ENCODE data around the gene STX18. TPM values are rescaled to one million over a fixed set of nuclear protein-coding genes. Genes with fewer than 3 reads are reported as not detected.

STX18 gene
- total RNA-seq, 2 experiments from 2014 or later = 25.8 to 27.9 TPM

DNA sequence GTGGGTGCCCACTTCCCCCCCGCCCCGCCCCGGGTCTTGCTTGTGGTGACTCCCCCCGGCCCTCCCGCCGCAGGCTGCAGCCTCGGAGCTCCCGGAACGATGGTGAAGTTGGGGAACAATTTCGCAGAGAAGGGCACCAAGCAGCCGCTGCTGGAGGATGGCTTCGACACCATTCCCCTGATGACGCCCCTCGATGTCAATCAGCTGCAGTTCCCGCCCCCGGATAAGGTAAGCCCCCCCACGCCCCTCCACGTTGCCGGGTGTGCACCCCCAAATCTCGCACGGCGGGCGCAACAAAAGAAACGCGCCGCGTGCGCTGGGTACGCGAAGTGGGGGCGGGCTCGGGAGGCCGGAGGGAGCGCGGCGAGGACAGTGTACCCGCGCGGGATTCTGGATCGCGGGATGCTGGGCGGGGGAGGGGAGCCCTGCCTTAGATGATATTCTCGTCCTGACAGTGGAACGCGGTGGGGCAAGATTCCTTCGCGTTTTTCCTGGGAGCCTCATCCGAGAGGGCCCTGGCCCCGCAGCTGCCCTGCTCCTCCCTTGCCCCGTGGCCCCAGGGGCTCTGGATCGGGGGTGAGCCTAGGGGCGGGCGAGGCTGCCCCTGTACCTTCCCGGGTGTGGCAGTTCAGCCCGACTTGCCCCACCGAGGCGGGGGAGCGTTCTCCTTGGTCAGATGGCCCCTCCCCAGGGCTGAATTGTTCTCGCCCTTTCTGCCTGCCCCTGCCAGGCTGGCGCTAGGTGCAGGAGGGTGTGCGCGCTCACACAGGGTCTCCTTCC lies 154.1 kb downstream of the STX18 start:
- ChIA-PET POLR2A (no interaction called here), CTCF (interaction anchor here (1.4 kb wide), 1 partner anchor 12 kb away, joined by 4 read pairs; no protein-coding TSS in a partner anchor)
- Mint-ChIP-seq H3K27me3 (peaks cover 45% of the 10 kb centered on the region), H3K9me3 (no peaks in the 10 kb centered on the region), H3K27ac (no peak overlapping the region), H3K36me3 (ENCODE audit: low read depth) (peaks cover 3% of the 10 kb centered on the region), H3K4me3 (peak overlapping the region; percentile 62), H3K4me1 (peaks cover 14% of the 10 kb centered on the region)
- DNase-seq = no peak

DNA sequence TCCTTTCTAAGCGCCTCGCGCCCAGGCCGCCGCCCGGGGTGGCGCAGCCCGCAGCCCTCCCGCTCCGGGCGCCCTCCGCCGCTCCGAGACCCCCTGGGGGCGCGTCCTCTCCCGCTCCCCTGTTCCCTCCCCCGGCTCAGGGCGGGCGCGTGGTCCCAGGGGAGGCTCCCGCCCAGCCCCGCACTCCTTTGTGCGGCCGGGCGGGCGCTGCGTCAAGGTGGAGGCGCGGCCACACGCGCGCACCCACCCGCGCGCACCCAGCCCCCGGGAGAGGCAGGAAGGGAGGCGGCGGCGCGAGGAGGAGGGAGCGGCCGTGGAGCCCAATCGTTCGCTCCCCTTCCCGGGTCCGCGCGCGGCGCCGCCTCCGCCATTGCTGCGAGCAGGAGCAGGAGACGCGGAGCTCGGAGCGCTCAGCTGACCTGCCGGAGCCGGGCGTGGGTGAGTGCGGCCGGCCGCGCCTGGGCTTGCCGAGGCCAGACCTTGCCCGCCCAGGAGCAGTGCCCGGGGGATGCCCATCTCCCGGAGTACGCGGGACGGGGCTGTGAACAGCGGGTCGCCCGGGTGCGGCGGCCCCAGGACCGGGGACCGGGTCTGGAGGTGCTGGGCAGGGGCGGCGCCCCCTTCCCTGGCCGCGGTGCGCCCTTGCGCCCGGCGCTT lies 155.0 kb downstream of the STX18 start, which contains the start of gene NSG1:
Gene NSG1, plus strand, starts transcription at position 367 of the 657 bp plus-strand sequence. CDS start 528 bp downstream, outside the sequence.
- POLR2A ChIA-PET = no interaction called here
- peak within 1 kb of the TSS; percentile 78 for H3K4me3 Mint-ChIP-seq
- H3K9me3 Mint-ChIP-seq = no peaks in the 10 kb centered on the region
- DNase-seq = peak; percentile 52
- H3K36me3 Mint-ChIP-seq (ENCODE audit: low read depth) = peaks cover 3% of the 10 kb centered on the region
- H3K27me3 Mint-ChIP-seq = peaks cover 50% of the 10 kb centered on the region
- H3K4me1 Mint-ChIP-seq = peaks cover 14% of the 10 kb centered on the region
- H3K27ac Mint-ChIP-seq = no peak within 1 kb of the TSS
- CTCF ChIA-PET = interaction anchor here (1.4 kb wide), 1 partner anchor 11 kb away, joined by 4 read pairs; no protein-coding TSS in a partner anchor

DNA sequence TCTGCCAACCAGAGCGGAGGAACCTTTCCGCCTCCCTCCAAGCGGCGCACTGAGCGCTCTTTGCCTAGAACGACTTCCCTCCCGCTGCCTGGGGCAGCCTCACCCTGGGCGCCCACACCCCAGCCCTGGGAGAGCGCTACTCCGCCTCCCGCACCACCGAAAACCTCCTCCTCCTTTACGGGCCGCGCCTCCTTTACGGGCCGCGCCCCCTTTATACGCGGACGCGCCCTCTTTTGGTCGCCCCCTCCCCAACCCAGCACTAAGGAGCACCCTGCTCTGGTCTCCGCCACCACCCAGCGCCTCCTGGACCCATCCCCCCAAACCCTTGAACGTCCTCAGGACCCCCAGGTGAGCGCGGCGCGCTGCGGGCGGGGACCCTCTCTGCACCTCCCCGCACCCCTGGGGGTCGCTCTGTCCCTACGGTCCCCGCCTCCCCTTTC lies 155.5 kb downstream of the STX18 start:
- no peaks in the 10 kb centered on the region for H3K9me3 Mint-ChIP-seq
- DNase-seq = peak; percentile 52
- peaks cover 3% of the 10 kb centered on the region for H3K36me3 Mint-ChIP-seq (ENCODE audit: low read depth)
- no peak overlapping the region for H3K27ac Mint-ChIP-seq
- CTCF ChIA-PET = interaction anchor here (1.4 kb wide), 1 partner anchor 10 kb away, joined by 4 read pairs; no protein-coding TSS in a partner anchor
- peak overlapping the region; percentile 78 for H3K4me3 Mint-ChIP-seq
- H3K27me3 Mint-ChIP-seq = peaks cover 51% of the 10 kb centered on the region
- peaks cover 14% of the 10 kb centered on the region for H3K4me1 Mint-ChIP-seq
- POLR2A ChIA-PET = no interaction called here

DNA sequence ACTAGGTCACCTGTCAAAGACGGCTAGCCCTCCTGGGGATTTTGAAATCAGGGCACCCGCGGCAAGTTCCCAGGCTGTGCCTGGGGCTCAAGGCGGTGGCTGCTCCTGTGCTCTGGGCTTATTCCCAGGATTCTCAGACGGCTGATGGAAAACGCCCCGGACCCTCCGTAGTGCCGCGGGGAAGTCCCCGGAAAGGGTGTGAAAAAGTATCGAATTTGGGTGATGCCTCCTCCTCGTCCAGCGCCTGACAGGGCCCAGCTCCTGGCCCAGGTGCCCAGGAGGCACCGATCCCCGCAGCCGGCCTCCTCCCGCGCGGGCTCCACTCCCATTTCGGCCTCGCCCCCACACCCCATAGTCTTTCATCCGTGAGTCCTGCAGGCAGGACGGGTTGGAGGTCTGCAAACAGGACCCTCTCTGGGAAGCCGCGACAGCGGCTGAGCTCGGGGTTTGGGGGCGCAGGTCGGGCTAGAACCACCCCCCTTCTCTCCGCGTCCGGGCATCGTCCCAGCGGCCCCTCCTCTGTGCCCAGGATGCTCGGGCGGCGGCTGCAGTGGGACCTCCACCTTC lies 156.0 kb downstream of the STX18 start:
- peaks cover 3% of the 10 kb centered on the region for H3K36me3 Mint-ChIP-seq (ENCODE audit: low read depth)
- ChIA-PET CTCF (interaction anchor here (0.6 kb wide), 1 partner anchor 15 kb away, joined by 4 read pairs; no protein-coding TSS in a partner anchor), POLR2A (no interaction called here)
- peaks cover 14% of the 10 kb centered on the region for H3K4me1 Mint-ChIP-seq
- DNase-seq = no peak
- H3K27ac Mint-ChIP-seq = no peak overlapping the region
- no peaks in the 10 kb centered on the region for H3K9me3 Mint-ChIP-seq
- peaks cover 54% of the 10 kb centered on the region for H3K27me3 Mint-ChIP-seq
- peak overlapping the region; percentile 78 for H3K4me3 Mint-ChIP-seq

DNA sequence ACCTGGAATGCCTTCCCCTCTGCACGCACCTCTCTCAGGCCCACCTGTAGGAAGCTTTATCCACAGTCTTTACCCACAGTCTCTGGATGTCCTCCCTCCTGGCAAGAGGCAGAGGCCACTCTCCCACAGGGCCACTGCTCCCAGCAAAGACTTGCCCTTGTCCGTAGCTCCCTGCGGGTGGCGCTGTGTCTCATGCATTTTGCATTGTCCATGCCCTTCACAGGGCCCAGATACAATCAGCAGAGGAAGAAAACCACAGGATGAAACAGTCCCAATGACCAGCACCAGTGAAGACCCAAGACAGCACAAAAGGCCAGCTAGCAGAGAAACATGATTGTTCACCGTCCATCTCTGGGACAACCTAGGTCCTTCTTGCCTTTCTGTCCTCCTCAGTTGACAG lies 157.0 kb downstream of the STX18 start:
- Mint-ChIP-seq H3K9me3 (no peaks in the 10 kb centered on the region), H3K4me1 (peaks cover 14% of the 10 kb centered on the region), H3K27ac (no peak overlapping the region), H3K4me3 (no peak overlapping the region), H3K27me3 (peaks cover 56% of the 10 kb centered on the region), H3K36me3 (ENCODE audit: low read depth) (peaks cover 3% of the 10 kb centered on the region)
- POLR2A ChIA-PET = interaction anchor here (0.6 kb wide), 1 partner anchor 45 kb away, joined by 3 read pairs; no protein-coding TSS in a partner anchor
- CTCF ChIA-PET = no interaction called here
- no peak for DNase-seq

DNA sequence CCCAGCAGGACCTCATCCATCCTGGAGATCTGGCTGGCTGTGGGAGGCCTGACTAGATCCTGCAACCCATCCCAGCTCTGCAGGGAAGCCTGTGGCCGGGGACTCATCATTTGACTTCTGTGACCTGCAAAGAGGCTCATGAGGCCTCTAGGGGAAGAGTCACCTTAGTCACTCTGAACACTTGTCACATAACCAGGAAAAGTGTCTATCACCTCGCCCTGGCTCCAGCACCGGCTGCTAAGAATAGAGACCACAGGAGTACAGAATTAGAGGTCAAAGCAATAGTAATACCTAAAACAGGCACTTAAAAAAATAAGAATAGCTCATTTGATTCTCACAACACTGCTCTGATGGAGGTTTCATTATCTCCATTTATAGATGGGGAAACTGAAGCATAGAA lies 158.8 kb downstream of the STX18 start:
- H3K4me1 Mint-ChIP-seq = peaks cover 10% of the 10 kb centered on the region
- H3K9me3 Mint-ChIP-seq = no peaks in the 10 kb centered on the region
- H3K36me3 Mint-ChIP-seq (ENCODE audit: low read depth) = no peaks in the 10 kb centered on the region
- DNase-seq = no peak
- H3K4me3 Mint-ChIP-seq = no peak overlapping the region
- peaks cover 44% of the 10 kb centered on the region for H3K27me3 Mint-ChIP-seq
- CTCF ChIA-PET = no interaction called here
- H3K27ac Mint-ChIP-seq = no peak overlapping the region
- POLR2A ChIA-PET = no interaction called here

DNA sequence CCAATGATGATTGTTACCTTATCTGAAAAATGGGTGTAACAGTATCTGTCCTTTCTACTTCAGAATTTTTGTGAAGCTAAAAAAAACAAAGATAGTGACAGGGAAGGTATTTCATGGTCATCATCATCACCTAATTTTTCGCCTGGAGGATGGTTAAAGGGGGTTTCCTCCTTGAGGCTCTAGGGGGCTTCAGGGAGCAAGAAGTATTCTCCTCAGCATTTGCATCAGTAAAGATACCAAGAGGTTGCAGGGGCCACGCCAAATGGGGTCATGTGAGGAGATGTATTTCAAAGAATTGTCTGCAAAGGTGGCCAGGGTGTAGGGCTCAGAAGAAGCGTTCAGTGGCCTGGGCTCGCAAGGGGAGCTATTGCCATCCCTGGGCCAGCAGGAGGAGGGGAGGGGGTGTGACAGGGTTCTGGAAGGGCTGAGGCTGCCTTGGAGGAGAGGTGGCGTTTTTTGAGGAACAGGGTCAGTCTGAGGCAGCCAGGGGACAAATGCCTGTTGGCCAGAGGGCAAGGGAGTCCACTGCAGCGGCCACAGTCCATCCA lies 162.2 kb downstream of the STX18 start:
- H3K4me1 Mint-ChIP-seq = no peaks in the 10 kb centered on the region
- H3K9me3 Mint-ChIP-seq = no peaks in the 10 kb centered on the region
- H3K27me3 Mint-ChIP-seq = peaks cover 26% of the 10 kb centered on the region
- no peak overlapping the region for H3K27ac Mint-ChIP-seq
- DNase-seq = no peak
- ChIA-PET POLR2A (no interaction called here), CTCF (no interaction called here)
- H3K4me3 Mint-ChIP-seq = no peak overlapping the region
- H3K36me3 Mint-ChIP-seq (ENCODE audit: low read depth) = no peaks in the 10 kb centered on the region

DNA sequence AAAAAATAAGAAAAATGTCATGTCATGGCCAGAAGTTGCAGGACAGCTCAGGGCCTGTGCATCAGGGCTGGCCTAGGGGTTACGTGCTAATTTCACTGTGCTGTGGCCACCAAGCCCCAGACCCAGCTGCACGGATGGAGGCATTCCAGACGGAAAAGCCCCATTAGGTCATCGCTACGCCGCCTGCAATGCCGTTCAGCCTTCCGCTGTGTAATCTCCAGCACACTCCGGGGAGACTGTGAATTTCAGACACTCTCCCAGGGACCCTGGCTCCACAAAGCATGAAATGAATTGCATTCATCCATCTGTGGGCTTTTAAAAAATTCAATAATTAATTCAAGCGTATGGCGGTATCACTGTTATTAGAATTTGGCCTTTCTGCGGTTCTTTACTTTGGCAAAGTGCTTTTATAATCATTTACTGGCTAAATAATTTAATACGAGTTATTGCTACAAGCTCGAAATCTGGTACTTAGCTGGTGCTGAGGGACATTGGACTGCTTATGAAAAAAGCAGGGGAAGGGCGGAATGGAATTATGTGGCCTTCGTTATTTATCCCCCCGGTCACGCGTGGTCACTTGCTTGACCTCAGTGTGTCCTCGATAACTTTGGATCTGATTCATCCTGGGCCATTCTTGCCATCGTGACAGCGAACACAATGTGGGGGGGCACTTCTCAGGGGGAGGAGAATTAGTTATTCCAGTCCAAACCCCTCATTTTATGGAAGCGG lies 164.0 kb downstream of the STX18 start:
- CTCF ChIA-PET = no interaction called here
- H3K9me3 Mint-ChIP-seq = no peaks in the 10 kb centered on the region
- no peak for DNase-seq
- POLR2A ChIA-PET = no interaction called here
- no peaks in the 10 kb centered on the region for H3K4me1 Mint-ChIP-seq
- H3K27me3 Mint-ChIP-seq = peaks cover 12% of the 10 kb centered on the region
- no peak overlapping the region for H3K27ac Mint-ChIP-seq
- no peak overlapping the region for H3K4me3 Mint-ChIP-seq
- H3K36me3 Mint-ChIP-seq (ENCODE audit: low read depth) = no peaks in the 10 kb centered on the region

DNA sequence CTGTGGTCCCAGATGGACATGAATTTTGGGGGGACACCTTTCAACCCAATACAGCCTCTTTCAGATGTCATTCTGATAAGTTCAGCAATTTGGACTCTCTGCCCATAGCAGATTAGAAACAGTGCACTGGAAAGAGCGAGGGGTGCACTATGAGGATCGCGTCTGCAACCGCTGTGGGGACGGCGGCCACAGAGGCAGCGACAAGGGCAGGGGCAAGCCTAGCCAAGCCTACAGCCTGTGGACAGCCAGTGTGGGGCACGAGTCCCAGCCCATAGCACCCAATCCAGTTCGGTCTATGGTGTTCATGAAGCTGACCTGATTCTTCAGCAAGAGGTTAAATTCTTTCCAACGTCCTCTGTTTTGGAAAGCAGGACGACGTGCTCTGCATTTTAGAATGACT lies 164.7 kb downstream of the STX18 start:
- H3K4me1 Mint-ChIP-seq = no peaks in the 10 kb centered on the region
- no peak overlapping the region for H3K27ac Mint-ChIP-seq
- no peaks in the 10 kb centered on the region for H3K36me3 Mint-ChIP-seq (ENCODE audit: low read depth)
- H3K9me3 Mint-ChIP-seq = no peaks in the 10 kb centered on the region
- POLR2A ChIA-PET = no interaction called here
- CTCF ChIA-PET = no interaction called here
- DNase-seq = no peak
- peaks cover 7% of the 10 kb centered on the region for H3K27me3 Mint-ChIP-seq
- H3K4me3 Mint-ChIP-seq = no peak overlapping the region

DNA sequence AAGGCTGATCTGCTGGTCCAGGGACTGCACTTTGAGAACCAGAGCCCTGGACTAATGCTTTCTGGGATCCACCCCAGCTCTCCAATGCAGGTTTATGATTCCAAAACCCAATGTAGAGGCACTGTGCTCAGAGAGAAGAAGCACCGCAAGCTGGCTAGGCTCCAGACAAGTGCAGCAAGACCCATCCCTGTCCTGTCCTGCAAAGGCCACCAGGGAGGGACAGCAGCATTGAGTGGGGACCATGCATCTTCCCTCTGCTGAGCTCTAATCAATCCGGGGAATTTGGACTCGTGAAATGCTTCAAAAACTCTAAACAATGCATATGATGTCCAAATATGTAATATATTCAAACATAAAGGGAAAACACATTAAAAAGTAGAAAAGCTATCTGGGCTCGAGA lies 165.8 kb downstream of the STX18 start:
- DNase-seq = no peak
- Mint-ChIP-seq H3K9me3 (no peaks in the 10 kb centered on the region), H3K4me1 (no peaks in the 10 kb centered on the region), H3K36me3 (ENCODE audit: low read depth) (no peaks in the 10 kb centered on the region), H3K4me3 (no peak overlapping the region), H3K27ac (no peak overlapping the region), H3K27me3 (peaks cover 2% of the 10 kb centered on the region)
- ChIA-PET POLR2A (interaction anchor here (0.6 kb wide), 1 partner anchor 15 kb away, joined by 3 read pairs; no protein-coding TSS in a partner anchor), CTCF (interaction anchor here (1.1 to 1.4 kb wide), 3 partner anchors 11 to 39 kb away, joined by 3 to 4 read pairs (median 3); partner anchors contain the start of gene NSG1)

DNA sequence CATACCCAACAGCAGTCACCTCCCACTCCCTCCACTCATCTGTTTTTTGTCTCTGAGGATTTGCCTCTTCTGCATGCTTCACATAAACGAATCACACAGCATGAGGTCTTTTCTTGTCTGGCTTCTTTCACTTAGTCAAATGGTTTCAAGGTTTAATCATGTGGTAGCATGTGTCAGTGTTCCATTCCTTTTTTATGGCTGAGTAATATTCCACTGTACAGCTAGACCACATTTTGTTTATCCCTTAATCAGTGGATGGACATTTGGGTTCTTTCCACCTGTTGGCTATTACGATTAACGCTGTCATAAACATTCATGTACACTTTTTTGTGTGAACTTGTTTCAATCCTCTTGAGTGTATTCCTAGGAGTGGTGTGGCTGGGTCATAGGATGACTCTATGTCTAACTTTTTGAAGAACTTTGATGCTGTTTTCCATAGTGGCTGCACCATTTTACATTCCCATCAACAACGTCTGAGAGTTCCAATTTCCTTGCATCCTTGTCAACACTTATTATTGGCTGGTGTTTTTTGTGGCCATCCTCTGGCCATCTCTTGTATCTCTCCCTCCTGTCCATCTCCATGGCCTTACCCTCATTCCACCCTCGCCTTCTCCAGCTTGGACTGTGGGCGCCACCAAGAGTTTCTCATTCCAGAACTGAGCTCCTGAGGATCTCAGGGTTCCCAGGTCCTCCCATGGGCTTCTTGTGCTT lies 167.3 kb downstream of the STX18 start:
- H3K27ac Mint-ChIP-seq = no peak overlapping the region
- H3K4me1 Mint-ChIP-seq = no peaks in the 10 kb centered on the region
- H3K27me3 Mint-ChIP-seq = no peaks in the 10 kb centered on the region
- no peak for DNase-seq
- H3K36me3 Mint-ChIP-seq (ENCODE audit: low read depth) = no peaks in the 10 kb centered on the region
- H3K4me3 Mint-ChIP-seq = no peak overlapping the region
- ChIA-PET POLR2A (no interaction called here), CTCF (no interaction called here)
- H3K9me3 Mint-ChIP-seq = no peaks in the 10 kb centered on the region
